HepG2 (cell line): ENCODE data around the gene DNAAF6. TPM values are rescaled to one million over a fixed set of nuclear protein-coding genes. Genes with fewer than 3 reads are reported as not detected.
"Not testable (repeated sequence)": the region's sequence is repeated elsewhere in the genome, so short reads cannot be mapped to it uniquely, and the experiment has no call there.

Source experiments
- ATAC-seq: fragments of 200-7000 bp; cut with Tn5 transposase; 3 replicates; pipeline ENCODE4 v1.9.1; 2020; ENCODE audit warnings: mild to moderate bottlenecking, moderate library complexity
- BruUV-seq: library from RNA; stranded (reverse); fragments of 400-500 nt; replicated peaks from 2 replicates; lab custom pipeline; 2021; lab: Mats Ljungman, UMichigan
- CTCF ChIA-PET: fragments of 300-600 bp; formaldehyde crosslinking; extraction: SDS; loops from one replicate; lab custom pipeline; 2021; ENCODE audit warnings: low total read pairs, inconsistent platforms, low intra/inter-chr PET ratio; lab: Yijun Ruan, JAX
- POLR2A ChIA-PET: fragments of 350-600 bp; sonication (Branson Sonifier 250); formaldehyde crosslinking; loops from one replicate; lab custom pipeline; 2020; ENCODE audit warnings: antibody characterized with exemption, inconsistent platforms; lab: Yijun Ruan, JAX
- DNase-seq: peaks from one replicate; pipeline ENCODE4 v3.0.0-alpha.2; 2015; ENCODE audit warnings: low spot score
- FAIRE-seq: peaks from 3 replicates; lab custom pipeline; 2011; peaks lifted over from hg19 to GRCh38; lab: Jason Lieb, UNC
- H2AFZ ChIP-seq: one replicate; pipeline ENCODE4 v1.6.1; 2011; ENCODE audit warnings: low read length, inconsistent platforms
- H3K27ac ChIP-seq: fragments of 300-600 bp; 3 replicates; pipeline ENCODE4 v1.8.0; 2011; ENCODE audit warnings: mixed run types, mild to moderate bottlenecking, mixed read lengths, low read length, inconsistent platforms; ENCODE audit not compliant: insufficient read depth; ENCODE audit errors: extremely low read length
- H3K27me3 ChIP-seq, 2 experiments: fragments of 200-600 bp in 1 of 2; 2 replicates in 1 of 2; 3 replicates in 1 of 2; pipeline versions ENCODE4 v1.6.0 to v1.8.0; 2011; ENCODE audit warnings: low read length in 2 of 2, mild to moderate bottlenecking in 2 of 2, moderate library complexity in 2 of 2, inconsistent platforms in 1 of 2; ENCODE audit not compliant: insufficient read depth in 2 of 2, control insufficient read depth in 1 of 2
- H3K36me3 ChIP-seq, 2 experiments: fragments of 200-600 bp in 1 of 2; replicated peaks in 1 of 2; 2 replicates in 1 of 2; 3 replicates in 1 of 2; pipeline versions ENCODE4 v1.5.1 to v1.8.0; 2011; ENCODE audit warnings: low read length in 2 of 2, inconsistent platforms in 1 of 2; ENCODE audit not compliant: insufficient read depth in 2 of 2, control insufficient read depth in 1 of 2
- H3K4me1 ChIP-seq: 2 replicates; pipeline ENCODE4 v1.5.1; 2012; ENCODE audit warnings: low read length, inconsistent platforms; ENCODE audit not compliant: insufficient read depth
- H3K4me2 ChIP-seq: 2 replicates; pipeline ENCODE4 v1.6.0; 2011; ENCODE audit warnings: low read depth, low read length, inconsistent platforms
- H3K4me3 ChIP-seq, 3 experiments: fragments of 200-600 bp in 1 of 3; sonication (generic), shearing (Covaris generic) in 1 of 3; replicated peaks in 1 of 3; 2 replicates each; pipeline ENCODE4 v1.5.1; 2011 to 2016; ENCODE audit warnings: low read length in 3 of 3, inconsistent platforms in 2 of 3, low read depth in 2 of 3, mild to moderate bottlenecking in 2 of 3, control low read depth in 1 of 3, mixed read lengths in 1 of 3; ENCODE audit not compliant: insufficient read depth in 1 of 3
- H3K79me2 ChIP-seq: one replicate; pipeline ENCODE4 v1.6.1; 2011; ENCODE audit warnings: low read length, inconsistent platforms; ENCODE audit not compliant: insufficient read depth
- H3K9ac ChIP-seq: 2 replicates; pipeline ENCODE4 v1.6.0; 2011; ENCODE audit warnings: mild to moderate bottlenecking, low read depth, low read length, inconsistent platforms; ENCODE audit not compliant: insufficient read depth
- H3K9me3 ChIP-seq: 2 replicates; pipeline ENCODE4 v1.5.1; 2012; ENCODE audit warnings: mild to moderate bottlenecking, low read length
- H4K20me1 ChIP-seq: 2 replicates; pipeline ENCODE4 v1.6.0; 2011; ENCODE audit warnings: inconsistent platforms, mild to moderate bottlenecking, low read length, moderate library complexity; ENCODE audit not compliant: insufficient read depth
- AGO2 ChIP-seq: fragments of 200-400 bp; formaldehyde crosslinking; optimal IDR thresholded peaks from 2 replicates; pipeline ENCODE3; 2017; ENCODE audit warnings: mild to moderate bottlenecking, low read depth, low read length, moderate library complexity
- CCDC6 ChIP-seq: sonication (generic); formaldehyde crosslinking; IDR thresholded peaks from 2 replicates; pipeline ENCODE4 v1.8.1; 2022; ENCODE audit warnings: mild to moderate bottlenecking, missing genetic modification reagents, moderate library complexity
- GATAD1 ChIP-seq: IDR thresholded peaks from 2 replicates; pipeline ENCODE4 v1.6.1; 2016; ENCODE audit warnings: missing genetic modification reagents, missing compliant biosample characterization
- GFI1 ChIP-seq: sonication (generic); formaldehyde crosslinking; IDR thresholded peaks from 2 replicates; pipeline ENCODE4 v1.5.0; 2020; ENCODE audit warnings: missing genetic modification reagents, mild to moderate bottlenecking, borderline replicate concordance
- KDM6A ChIP-seq: IDR thresholded peaks from 2 replicates; pipeline ENCODE4 v1.6.1; 2016; ENCODE audit warnings: low read depth
- SALL2 ChIP-seq: sonication (generic); formaldehyde crosslinking; IDR thresholded peaks from 2 replicates; pipeline ENCODE4 v1.8.1; 2023; ENCODE audit warnings: mild to moderate bottlenecking, missing genetic modification reagents, inconsistent platforms
- TCF7L2 ChIP-seq: IDR thresholded peaks from 2 replicates; pipeline ENCODE4 v1.6.1; 2011; ENCODE audit warnings: mild to moderate bottlenecking, low read depth, low read length, moderate library complexity
- WGBS: methylation state at CpG from one replicate; pipeline ENCODE4 v1.1.6; 2017; ENCODE audit warnings: low lambda C conversion rate; 5-methylcytosine and 5-hydroxymethylcytosine counted together
- in situ Hi-C: cut with HindIII; loops from 2 replicates; pipeline ENCODE4 v1.10.0; 2017; ENCODE audit warnings: low pct_unique_long_range_greater_than_20kb; ENCODE audit not compliant: extremely low pct_ligation_motif_present
- intact Hi-C: fragments of 100-400 bp; cut with micrococcal nuclease; formaldehyde crosslinking; loops from one replicate; pipeline ENCODE4 v1.10.0; 2022; ENCODE audit not compliant: unreplicated experiment
- polyA plus RNA-seq, 8 experiments: library from polyadenylated mRNA; depleted of rRNA in 3 of 8; stranded (reverse) in 7 of 8; unstranded in 1 of 8; fragments of >200 nt; fragmentation: Illumina TruSeq in 4 of 8; extraction: Trizol in 4 of 8; gene quantifications; 2 replicates each; pipeline versions ENCODE4 v1.2.1 to v1.2.3, GENCODE V29; 2011 to 2016; ENCODE audit warnings: low read depth in 4 of 8, missing spikeins in 1 of 8, mixed read lengths in 1 of 8; ENCODE audit not compliant: insufficient read depth in 1 of 8
- total RNA-seq, 5 experiments: library from RNA; depleted of rRNA; stranded (reverse); fragments of >200 nt; fragmentation: Illumina TruSeq; extraction: Trizol; gene quantifications; 2 replicates each; pipeline ENCODE4 v1.2.3, GENCODE V29; 2016; ENCODE audit warnings: low read depth in 1 of 5
- TF ChIP-seq, protein P1 (sequence below): IDR thresholded peaks from 2 replicates; pipeline ENCODE4 v1.6.1; 2018; ENCODE audit warnings: missing genetic modification reagents, mild to moderate bottlenecking, missing compliant biosample characterization
- TF ChIP-seq, protein P2 (sequence below): sonication (generic); formaldehyde crosslinking; IDR thresholded peaks from 2 replicates; pipeline ENCODE4 v1.4.0; 2020; ENCODE audit warnings: missing genetic modification reagents
- TF ChIP-seq, protein P3 (sequence below): sonication (generic); formaldehyde crosslinking; IDR thresholded peaks from 2 replicates; pipeline ENCODE4 v1.4.0; 2020; ENCODE audit warnings: missing genetic modification reagents
- TF ChIP-seq, protein P4 (sequence below): sonication (generic); formaldehyde crosslinking; IDR thresholded peaks from 2 replicates; pipeline ENCODE4 v1.4.0; 2020; ENCODE audit warnings: mild to moderate bottlenecking, missing genetic modification reagents
- TF ChIP-seq, protein P5 (sequence below): sonication (generic); formaldehyde crosslinking; IDR thresholded peaks from 2 replicates; pipeline ENCODE4 v1.8.1; 2023; ENCODE audit warnings: mild to moderate bottlenecking, missing genetic modification reagents

Gene DNAAF6
- total and polyA plus RNA-seq, 2 of the 13 experiments (the other 11 are each of a cell fraction or from before 2014, with no cell fraction given), result not detected

DNA sequence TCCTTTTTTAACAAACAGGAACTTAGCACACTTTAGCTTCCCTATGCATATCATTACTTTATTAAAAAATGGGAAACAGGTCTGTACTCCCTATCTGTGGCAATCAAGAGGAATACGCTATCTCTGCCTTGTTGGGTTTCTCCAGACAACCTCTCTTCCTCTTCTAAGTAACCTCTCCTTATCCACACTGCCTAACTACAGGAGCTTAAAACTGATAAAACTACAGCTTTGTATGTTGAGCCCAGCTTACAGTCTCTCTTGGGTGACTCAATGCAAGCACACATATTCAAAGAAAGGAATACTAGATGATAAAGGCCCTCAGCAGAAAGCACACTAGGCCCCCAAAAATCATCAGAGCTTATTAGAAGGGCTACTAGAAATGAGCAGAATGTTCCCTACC lies 9.1 kb upstream of the DNAAF6 start (continued):
- TF ChIP-seq, protein P1, sequence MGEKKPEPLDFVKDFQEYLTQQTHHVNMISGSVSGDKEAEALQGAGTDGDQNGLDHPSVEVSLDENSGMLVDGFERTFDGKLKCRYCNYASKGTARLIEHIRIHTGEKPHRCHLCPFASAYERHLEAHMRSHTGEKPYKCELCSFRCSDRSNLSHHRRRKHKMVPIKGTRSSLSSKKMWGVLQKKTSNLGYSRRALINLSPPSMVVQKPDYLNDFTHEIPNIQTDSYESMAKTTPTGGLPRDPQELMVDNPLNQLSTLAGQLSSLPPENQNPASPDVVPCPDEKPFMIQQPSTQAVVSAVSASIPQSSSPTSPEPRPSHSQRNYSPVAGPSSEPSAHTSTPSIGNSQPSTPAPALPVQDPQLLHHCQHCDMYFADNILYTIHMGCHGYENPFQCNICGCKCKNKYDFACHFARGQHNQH (CRISPR knock-in tag), result no peak
- TF ChIP-seq GFI1 (CRISPR knock-in tag) (no peak), GATAD1 (CRISPR knock-in tag) (no peak), AGO2 (no peak), CCDC6 (CRISPR knock-in tag) (no peak), SALL2 (CRISPR knock-in tag) (no peak), KDM6A (CRISPR knock-in tag) (no peak), TCF7L2 (no peak)
- TF ChIP-seq, protein P2, sequence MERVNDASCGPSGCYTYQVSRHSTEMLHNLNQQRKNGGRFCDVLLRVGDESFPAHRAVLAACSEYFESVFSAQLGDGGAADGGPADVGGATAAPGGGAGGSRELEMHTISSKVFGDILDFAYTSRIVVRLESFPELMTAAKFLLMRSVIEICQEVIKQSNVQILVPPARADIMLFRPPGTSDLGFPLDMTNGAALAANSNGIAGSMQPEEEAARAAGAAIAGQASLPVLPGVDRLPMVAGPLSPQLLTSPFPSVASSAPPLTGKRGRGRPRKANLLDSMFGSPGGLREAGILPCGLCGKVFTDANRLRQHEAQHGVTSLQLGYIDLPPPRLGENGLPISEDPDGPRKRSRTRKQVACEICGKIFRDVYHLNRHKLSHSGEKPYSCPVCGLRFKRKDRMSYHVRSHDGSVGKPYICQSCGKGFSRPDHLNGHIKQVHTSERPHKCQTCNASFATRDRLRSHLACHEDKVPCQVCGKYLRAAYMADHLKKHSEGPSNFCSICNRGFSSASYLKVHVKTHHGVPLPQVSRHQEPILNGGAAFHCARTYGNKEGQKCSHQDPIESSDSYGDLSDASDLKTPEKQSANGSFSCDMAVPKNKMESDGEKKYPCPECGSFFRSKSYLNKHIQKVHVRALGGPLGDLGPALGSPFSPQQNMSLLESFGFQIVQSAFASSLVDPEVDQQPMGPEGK, result no peak
- TF ChIP-seq, protein P3, sequence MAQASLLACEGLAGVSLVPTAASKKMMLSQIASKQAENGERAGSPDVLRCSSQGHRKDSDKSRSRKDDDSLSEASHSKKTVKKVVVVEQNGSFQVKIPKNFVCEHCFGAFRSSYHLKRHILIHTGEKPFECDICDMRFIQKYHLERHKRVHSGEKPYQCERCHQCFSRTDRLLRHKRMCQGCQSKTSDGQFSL (CRISPR knock-in tag), result no peak
- TF ChIP-seq, protein P4, sequence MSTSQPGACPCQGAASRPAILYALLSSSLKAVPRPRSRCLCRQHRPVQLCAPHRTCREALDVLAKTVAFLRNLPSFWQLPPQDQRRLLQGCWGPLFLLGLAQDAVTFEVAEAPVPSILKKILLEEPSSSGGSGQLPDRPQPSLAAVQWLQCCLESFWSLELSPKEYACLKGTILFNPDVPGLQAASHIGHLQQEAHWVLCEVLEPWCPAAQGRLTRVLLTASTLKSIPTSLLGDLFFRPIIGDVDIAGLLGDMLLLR (CRISPR knock-in tag), result no peak
- TF ChIP-seq, protein P5, sequence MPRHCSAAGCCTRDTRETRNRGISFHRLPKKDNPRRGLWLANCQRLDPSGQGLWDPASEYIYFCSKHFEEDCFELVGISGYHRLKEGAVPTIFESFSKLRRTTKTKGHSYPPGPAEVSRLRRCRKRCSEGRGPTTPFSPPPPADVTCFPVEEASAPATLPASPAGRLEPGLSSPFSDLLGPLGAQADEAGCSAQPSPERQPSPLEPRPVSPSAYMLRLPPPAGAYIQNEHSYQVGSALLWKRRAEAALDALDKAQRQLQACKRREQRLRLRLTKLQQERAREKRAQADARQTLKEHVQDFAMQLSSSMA, result no peak

DNA sequence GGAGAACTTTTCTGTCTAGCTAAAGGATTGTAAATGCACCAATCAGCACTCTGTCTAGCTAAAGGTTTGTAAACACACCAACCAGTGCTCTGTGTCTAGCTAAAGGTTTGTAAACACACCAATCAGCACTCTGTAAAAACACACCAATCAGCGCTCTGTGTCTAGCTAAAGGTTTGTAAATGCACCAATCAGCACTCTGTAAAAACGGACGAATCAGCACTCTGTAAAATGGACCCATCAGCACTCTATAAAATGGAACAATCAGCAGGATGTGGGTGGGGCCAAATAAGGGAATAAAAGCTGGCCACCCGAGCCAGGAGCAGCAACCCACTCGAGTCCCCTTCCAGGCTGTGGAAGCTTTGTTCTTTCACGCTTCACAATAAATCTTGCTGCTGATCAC lies 8.3 kb upstream of the DNAAF6 start:
- H3K27me3 ChIP-seq, in situ Hi-C loops, DNase-seq, POLR2A ChIA-PET, H3K27ac ChIP-seq, H4K20me1 ChIP-seq, FAIRE-seq, CTCF ChIA-PET, BruUV-seq, ATAC-seq, H3K36me3 ChIP-seq, H3K79me2 ChIP-seq, H3K9me3 ChIP-seq, H3K4me3 ChIP-seq, H3K9ac ChIP-seq, intact Hi-C loops, H3K4me2 ChIP-seq, H2AFZ ChIP-seq, H3K4me1 ChIP-seq: not testable (repeated sequence)
- WGBS, result 92% methylated on average over 5 of the region's 6 CpGs
